Chondrocyte (in vitro differentiated cells): ENCODE results near the gene LDAH. TPM values are rescaled to one million over a fixed set of nuclear protein-coding genes. Genes with fewer than 3 reads are reported as not detected.

Experiments
- DNase-seq: peaks from one replicate; pipeline ENCODE4 v3.0.0; 2021; ENCODE audit warnings: mixed read lengths, low spot score
- H3K27ac Mint-ChIP-seq: one replicate; pipeline ENCODE4 v1.8.0; 2021; ENCODE audit warnings: mild to moderate bottlenecking, moderate library complexity, mixed read lengths; ENCODE audit not compliant: unreplicated experiment
- H3K27me3 Mint-ChIP-seq: 2 replicates; pipeline ENCODE4 v1.8.0; 2021; ENCODE audit warnings: low read depth, mixed read lengths
- H3K36me3 Mint-ChIP-seq: 2 replicates; pipeline ENCODE4 v1.8.0; 2021; ENCODE audit warnings: low read depth, mixed read lengths
- H3K4me1 Mint-ChIP-seq: 2 replicates; pipeline ENCODE4 v1.8.0; 2021; ENCODE audit warnings: low read depth, mild to moderate bottlenecking, mixed read lengths
- H3K4me3 Mint-ChIP-seq: one replicate; pipeline ENCODE4 v1.8.0; 2021; ENCODE audit warnings: mild to moderate bottlenecking, moderate library complexity, mixed read lengths; ENCODE audit not compliant: unreplicated experiment
- H3K9me3 Mint-ChIP-seq: 2 replicates; pipeline ENCODE4 v1.8.0; 2021; ENCODE audit warnings: low read depth, mixed read lengths
- total RNA-seq: library from RNA; stranded (reverse); gene quantifications from 3 replicates; pipeline ENCODE4 v1.2.1, GENCODE V29; 2021
- TF ChIP-seq, protein P1 (sequence below): fragments of 200-600 bp; sonication (generic); IDR thresholded peaks from 2 replicates; pipeline ENCODE4 v1.5.0; 2021; ENCODE audit warnings: antibody characterized with exemption, mild to moderate bottlenecking, moderate library complexity

Gene LDAH
- total RNA-seq, 1 donor from 2014 or later, result 18.1 TPM

DNA sequence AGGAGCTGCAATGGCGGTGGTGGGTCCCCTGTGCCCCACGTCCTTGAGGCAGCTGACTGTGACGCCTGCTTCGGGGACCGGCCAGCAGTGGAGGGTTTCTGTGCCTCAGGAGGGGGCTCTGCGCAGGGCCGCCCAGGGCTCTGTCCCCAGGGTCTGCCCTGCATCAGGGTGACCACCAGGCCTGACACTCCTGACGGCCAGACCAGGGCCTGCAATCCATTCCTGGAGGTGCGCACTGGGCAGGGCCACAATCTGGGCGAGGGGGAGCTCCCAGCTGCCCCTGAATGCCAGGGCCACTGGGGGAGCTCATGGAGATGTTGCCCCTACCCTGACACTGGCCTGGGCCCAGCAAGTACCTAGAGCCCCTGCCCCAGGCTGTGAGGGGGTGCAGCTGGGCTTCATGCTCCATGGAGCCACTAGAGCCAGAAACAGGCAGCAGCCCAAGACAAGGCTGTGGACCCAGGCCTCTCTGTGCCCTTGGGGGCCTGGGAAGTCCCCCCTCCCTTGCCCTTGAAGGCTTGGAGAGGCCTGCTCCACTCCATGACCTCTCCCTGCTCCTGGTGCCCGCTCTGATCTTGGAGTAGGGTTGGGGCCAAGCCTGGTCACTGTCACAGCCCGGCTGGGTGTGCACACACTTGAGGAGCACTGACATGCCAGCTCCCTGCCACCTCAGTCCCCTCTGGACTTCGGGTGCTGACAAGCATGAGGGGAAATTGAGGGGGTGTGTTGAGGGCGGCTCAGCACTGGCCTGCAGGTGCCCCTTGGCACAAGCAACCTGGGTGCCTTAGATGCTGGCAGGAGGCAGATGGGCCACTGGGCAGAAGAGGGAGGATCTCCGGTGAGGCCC is 55.9 kb downstream of the LDAH start:
- DNase-seq, result no peak
- no peaks in the 10 kb centered on the region for H3K27me3 Mint-ChIP-seq

DNA sequence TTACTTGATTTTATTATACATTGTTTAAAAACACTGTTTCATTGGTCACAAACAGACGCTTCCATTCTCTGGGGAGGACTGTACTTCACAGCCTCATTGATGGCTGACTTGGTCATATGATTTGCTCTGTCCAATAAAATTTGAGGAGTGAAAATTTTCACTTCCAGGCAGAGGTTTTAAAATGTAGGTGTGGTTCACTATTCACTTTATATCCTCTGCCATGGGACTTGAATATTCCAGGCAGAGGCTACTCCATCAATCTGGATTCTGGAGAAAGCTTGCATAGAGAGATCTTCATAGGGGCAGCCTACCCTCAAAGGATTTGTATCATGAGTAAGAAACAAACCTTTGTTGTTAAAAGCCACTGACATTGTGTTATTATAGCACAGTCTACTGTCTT is 56.7 kb downstream of the LDAH start:
- DNase-seq, result no peak
- H3K27me3 Mint-ChIP-seq, result no peaks in the 10 kb centered on the region
- no peaks in the 10 kb centered on the region for H3K36me3 Mint-ChIP-seq
- TF ChIP-seq, protein P1, sequence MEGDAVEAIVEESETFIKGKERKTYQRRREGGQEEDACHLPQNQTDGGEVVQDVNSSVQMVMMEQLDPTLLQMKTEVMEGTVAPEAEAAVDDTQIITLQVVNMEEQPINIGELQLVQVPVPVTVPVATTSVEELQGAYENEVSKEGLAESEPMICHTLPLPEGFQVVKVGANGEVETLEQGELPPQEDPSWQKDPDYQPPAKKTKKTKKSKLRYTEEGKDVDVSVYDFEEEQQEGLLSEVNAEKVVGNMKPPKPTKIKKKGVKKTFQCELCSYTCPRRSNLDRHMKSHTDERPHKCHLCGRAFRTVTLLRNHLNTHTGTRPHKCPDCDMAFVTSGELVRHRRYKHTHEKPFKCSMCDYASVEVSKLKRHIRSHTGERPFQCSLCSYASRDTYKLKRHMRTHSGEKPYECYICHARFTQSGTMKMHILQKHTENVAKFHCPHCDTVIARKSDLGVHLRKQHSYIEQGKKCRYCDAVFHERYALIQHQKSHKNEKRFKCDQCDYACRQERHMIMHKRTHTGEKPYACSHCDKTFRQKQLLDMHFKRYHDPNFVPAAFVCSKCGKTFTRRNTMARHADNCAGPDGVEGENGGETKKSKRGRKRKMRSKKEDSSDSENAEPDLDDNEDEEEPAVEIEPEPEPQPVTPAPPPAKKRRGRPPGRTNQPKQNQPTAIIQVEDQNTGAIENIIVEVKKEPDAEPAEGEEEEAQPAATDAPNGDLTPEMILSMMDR, result no peak
- H3K4me1 Mint-ChIP-seq, result peaks cover 9% of the 10 kb centered on the region
- no peaks in the 10 kb centered on the region for H3K9me3 Mint-ChIP-seq
- H3K27ac Mint-ChIP-seq, result no peak overlapping the region
- no peak overlapping the region for H3K4me3 Mint-ChIP-seq

More for the DNA sequence above, 55.9 kb downstream of the LDAH start:
- H3K4me3 Mint-ChIP-seq, result no peak overlapping the region
- H3K4me1 Mint-ChIP-seq, result peaks cover 9% of the 10 kb centered on the region
- TF ChIP-seq, protein P1, result no peak
- no peak overlapping the region for H3K27ac Mint-ChIP-seq
- H3K9me3 Mint-ChIP-seq, result no peaks in the 10 kb centered on the region
- H3K36me3 Mint-ChIP-seq, result no peaks in the 10 kb centered on the region

DNA sequence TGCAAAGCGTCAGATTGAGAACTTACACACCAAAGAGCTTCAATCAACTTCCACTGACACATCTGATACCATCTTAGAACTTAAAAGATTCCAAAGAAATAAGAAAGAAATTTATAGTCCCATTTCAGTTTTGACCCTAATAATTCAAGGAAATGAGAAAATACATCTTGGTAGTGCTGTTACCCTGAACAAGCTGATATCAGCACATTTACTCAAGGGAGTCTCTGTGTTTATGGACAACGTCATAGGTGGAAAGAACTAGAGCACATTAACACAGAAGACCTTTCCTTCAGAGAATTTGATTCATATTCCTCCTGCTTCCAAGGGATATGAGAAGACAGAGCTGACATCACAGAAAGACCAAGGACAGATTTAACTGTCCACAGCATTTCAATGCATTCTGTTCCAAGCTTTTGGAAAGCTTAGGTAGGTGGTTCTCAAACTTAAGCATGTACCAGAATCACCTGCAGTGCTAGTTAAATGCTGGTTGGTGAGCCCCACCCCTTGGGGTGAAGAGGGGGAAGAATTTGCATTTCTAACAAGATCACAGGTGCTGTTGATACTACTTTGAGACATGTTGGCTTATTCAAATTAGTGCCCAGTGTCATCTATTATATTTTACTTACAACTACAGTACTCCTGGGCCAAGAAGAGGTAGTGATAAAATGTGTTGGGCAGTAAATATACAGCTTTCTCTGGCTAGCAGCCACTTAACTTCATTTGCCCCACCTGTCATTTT is 59.8 kb downstream of the LDAH start:
- H3K4me1 Mint-ChIP-seq, result no peaks in the 10 kb centered on the region
- no peaks in the 10 kb centered on the region for H3K27me3 Mint-ChIP-seq
- H3K36me3 Mint-ChIP-seq, result peaks cover 5% of the 10 kb centered on the region

DNA sequence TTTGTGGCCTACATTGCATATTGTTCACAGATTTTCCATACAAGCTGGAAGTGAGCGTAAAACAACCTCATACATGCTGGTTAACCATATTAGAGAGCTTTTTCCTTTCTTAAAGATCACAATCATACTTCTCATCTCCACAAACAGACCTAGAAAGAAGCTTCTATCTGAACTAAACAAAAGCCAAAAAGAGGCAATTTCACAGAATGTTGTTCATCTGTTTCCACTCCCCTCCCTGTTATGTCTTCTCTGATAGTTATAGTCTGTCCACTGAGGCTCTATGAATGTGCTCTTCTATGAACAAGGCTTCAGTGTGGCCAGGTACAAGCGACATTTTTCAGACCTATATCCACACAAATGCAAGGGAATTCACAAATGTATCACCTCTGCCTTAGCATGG is 63.4 kb downstream of the LDAH start:
- no peaks in the 10 kb centered on the region for H3K27me3 Mint-ChIP-seq
- TF ChIP-seq, protein P1, result no peak
- no peak for DNase-seq
- H3K9me3 Mint-ChIP-seq, result peaks cover 10% of the 10 kb centered on the region
- no peaks in the 10 kb centered on the region for H3K4me1 Mint-ChIP-seq
- no peak overlapping the region for H3K27ac Mint-ChIP-seq
- H3K4me3 Mint-ChIP-seq, result no peak overlapping the region
- peaks cover 5% of the 10 kb centered on the region for H3K36me3 Mint-ChIP-seq

More for the DNA sequence above, 59.8 kb downstream of the LDAH start:
- H3K4me3 Mint-ChIP-seq, result no peak overlapping the region
- H3K9me3 Mint-ChIP-seq, result peaks cover 7% of the 10 kb centered on the region
- H3K27ac Mint-ChIP-seq, result no peak overlapping the region
- no peak for DNase-seq
- TF ChIP-seq, protein P1, result no peak

DNA sequence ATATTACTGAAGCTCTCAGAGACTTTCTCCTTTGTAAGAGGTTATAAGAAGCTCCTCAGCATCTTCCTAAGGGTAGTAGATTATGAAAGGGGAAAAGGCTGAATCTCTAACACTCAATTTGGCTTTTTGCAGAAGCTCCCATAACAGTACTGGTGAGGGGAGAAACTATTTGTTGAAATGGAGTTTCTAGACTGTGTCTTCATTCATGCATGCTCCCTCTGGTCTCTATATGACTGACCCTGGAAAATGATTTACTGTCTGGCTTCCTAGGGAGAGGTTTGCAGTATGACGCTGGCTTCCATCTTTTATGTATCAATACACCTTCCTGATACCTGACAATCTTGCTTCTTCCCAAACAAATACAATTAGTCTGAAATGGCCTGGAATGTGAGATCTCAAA is 63.9 kb downstream of the LDAH start:
- peaks cover 5% of the 10 kb centered on the region for H3K36me3 Mint-ChIP-seq

More for the DNA sequence above, 63.9 kb downstream of the LDAH start:
- H3K4me3 Mint-ChIP-seq, result no peak overlapping the region
- H3K27ac Mint-ChIP-seq, result no peak overlapping the region
- no peaks in the 10 kb centered on the region for H3K4me1 Mint-ChIP-seq
- no peaks in the 10 kb centered on the region for H3K27me3 Mint-ChIP-seq
- H3K9me3 Mint-ChIP-seq, result peaks cover 10% of the 10 kb centered on the region
- TF ChIP-seq, protein P1, result no peak
- DNase-seq, result no peak
